HG03565 (cell line): ENCODE results near the gene FANCC.

Source experiments
- ATAC-seq: cut with Tn5 transposase; IDR thresholded peaks from one replicate; pipeline ENCODE4 v1.9.1; 2021; ENCODE audit warnings: mild to moderate bottlenecking, moderate library complexity; ENCODE audit not compliant: unreplicated experiment

The FANCC gene

DNA sequence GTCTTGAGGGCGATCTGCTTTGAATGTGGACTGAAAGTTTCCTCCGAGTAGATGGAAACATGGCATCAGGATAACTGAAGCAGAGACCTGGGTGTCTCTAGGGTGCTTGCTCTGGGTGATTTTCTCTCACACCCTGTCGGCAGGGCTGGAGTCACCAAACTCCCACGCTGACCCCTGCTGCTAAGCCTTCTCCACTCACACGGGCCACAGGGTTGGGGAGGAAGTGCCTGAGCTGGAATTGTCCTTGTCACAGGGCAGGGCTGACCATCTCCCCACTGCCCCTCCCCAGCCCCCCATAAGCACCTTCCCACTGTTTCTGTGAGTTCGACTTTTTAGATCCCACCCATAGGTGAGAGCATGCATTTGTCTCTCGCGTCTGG is 212.9 kb downstream of the FANCC start:
- ATAC-seq = no peak

DNA sequence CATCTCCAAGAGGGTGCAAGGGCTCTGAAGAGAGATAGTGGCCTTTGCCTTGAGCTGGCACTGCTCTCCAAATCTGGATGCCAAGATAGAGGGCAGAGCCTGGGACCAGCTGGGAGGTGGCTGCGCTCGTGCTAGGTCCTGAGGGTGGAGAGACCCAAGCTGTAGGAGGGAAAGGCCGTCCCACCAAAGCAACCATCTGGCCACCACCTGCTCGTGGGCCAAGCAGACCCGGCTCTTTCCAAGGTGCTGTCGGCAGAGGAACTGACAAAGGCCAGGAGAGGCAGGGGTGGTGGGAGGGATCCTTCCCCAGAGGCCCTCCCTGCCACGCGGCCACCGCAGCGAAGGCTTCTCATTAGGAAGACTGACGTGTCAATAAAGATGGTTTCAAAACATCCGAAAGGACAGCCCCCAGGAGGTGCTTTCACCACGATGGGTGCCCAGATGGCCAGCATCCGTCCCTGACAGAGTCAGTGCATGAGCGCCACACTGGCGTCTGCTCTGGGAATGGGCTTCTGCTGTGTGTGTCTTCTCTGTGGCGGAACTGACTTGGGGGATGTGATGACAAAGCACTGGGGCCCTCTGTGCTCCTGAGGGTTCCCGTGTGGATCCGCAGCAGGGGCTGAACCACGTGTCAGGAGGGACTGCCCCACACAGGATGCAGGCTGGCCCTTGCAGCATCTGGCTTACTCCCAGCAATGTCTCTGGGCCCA is 213.5 kb downstream of the FANCC start:
- no peak for ATAC-seq

DNA sequence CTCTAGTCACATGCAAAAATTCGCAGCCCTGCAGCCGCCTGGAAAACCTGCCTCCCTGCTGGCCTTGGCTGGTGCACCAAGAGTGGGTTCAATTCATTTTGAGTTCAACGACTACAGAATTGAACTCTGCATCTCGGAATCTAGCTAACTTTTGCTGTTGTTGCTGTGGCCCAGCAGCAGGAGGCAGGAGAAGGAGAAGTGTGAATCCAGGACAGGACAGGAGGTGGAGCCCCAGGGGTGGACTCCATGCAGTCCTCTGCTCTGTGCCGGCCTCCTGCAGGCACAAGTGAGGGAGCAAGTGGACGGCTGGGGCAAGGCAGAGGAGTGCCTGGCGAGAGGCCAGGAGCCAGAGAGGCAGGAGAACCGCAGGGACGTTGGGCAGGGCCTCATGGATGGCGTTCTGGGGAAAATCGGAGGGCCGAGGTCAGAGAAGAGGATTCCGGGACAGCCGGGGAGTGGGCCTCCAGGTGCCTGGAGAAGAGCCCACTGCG is 214.2 kb downstream of the FANCC start:
- no peak for ATAC-seq

- ATAC-seq = no peak
These were observed 214.9 kb downstream of the FANCC start for GRCh38 chr9:95102572-95102971.

- no peak for ATAC-seq
These were observed 215.5 kb downstream of the FANCC start for GRCh38 chr9:95102001-95102433.

DNA sequence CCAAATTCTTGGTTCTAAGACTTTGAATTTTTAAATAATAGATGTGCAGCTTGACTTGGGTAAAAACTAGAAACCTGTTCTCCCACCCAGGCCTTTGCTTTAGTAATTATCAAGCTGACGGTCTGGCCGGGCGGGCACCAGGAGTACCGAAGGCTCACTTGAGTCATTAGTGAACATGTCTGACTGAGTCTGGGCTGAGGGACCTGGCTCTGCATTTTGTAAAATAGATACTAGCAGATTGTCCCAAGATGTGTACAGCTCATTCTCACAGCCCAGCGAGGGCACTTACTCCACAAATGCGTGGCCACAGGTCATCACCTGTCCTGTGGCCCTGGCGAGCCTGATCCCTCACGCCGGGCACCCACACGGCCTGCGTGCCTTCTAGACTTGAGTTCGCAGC is 216.2 kb downstream of the FANCC start:
- no peak for ATAC-seq

DNA sequence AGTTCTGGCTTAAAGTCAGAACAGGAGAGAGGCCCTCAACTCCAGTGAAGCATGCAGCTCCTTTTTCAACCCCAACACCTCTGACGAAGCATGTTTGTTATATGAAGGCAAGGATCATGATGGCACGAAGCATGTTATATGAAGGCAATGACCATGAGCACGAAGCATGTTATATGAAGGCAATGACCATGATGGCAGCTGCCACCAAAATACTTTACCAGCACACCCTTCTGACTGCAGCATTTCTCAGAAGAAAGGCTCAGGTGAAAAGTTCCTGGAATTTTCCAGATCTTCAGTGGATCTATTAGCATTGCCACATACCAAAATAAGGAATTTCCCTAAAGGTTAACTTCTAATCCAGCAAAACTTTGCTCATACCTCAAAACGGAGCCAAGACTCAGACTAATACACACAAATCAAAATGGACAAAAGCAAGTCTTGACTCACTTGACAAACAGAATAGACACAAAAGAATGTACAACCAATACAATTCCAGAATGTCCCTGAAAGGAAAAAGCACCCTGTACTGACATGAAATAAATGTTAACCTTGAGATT is 217.4 kb downstream of the FANCC start:
- ATAC-seq = no peak

DNA sequence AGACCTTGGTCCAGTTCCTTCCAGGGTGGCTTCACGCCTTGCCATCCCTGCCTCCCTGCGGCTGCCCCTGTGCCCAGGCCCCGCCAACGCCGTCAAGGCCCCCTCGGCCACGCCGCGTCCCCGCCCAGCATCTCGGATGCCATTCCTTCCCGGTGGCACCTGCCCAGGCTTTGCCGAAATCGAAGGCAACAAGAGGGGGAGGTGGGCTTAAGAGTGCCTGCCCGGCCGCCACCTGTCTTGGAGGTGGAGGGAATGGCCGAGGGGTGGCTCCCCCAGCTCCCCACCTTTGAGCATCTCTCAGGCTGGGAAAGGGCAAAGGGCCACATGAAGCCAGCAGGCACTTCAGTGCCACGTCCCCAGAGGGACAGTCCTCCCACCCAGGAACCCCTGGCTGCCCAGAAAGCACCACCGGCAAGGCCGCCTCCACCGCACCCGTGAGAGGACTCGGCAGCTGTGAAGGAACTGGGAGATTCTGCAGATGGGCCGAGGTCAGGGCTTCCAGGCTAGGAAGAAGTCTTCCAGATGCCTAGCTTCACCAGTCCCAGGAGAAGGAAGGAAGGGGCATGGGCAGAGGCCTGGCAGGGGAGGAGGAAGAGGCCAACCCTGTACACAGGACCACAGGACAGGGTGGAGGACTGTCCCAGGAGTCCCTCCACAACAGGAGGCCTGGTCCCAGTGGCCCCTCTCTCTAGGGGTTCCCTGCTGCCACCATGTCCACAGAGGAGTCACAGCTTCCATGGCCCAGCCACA is 218.0 kb downstream of the FANCC start:
- no peak for ATAC-seq

DNA sequence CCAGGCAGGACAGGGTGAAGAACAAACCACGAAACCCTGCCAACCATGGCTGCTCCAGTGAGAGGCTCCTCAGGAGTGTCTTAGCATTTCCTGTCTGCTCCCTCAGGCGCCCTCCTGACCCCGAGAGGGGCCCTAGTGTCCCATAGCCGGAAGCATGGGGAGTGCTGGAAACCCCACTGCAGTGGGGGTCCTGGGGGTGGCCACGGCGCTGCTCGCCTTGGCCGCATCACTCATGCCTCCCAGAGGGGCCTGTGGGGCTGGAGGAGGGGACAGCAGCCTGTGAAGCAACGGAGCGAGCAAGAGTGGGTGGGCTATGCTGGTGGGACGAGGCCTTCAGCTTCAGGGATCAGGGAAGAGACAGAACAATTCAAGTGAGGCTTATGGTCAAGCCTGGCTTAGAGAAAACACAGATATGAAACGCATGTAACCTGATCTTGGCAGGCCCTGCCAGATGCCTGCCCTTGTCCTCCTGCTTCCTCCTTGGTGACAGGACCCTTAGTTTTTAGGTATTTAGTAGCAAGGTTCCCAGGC is 219.1 kb downstream of the FANCC start:
- no peak for ATAC-seq

- ATAC-seq = no peak
These were observed 220.2 kb downstream of the FANCC start for GRCh38 chr9:95097279-95097678.

GRCh38 chr9:95096807-95097206 is 220.7 kb downstream of the FANCC start:
- ATAC-seq = no peak

DNA sequence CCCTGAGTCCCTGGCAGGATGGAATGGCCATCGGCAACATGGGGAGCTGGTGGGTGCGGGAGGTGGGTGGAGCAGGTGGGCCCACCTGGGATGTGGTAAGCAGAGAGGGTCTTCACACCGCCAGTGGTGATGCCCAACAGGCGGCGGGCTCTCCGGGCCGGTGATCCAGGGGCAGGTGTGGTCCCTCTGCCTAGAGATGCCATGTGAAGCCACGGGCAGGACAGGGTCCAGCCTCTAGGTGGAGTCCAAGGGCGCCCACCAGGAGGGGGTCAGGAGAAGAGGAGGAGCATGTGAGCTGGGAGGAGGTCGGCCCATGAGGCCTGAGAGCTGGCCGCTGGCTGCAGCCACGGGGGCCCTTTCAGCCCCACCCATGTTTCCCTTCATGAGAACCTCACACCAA is 221.1 kb downstream of the FANCC start:
- ATAC-seq = no peak

DNA sequence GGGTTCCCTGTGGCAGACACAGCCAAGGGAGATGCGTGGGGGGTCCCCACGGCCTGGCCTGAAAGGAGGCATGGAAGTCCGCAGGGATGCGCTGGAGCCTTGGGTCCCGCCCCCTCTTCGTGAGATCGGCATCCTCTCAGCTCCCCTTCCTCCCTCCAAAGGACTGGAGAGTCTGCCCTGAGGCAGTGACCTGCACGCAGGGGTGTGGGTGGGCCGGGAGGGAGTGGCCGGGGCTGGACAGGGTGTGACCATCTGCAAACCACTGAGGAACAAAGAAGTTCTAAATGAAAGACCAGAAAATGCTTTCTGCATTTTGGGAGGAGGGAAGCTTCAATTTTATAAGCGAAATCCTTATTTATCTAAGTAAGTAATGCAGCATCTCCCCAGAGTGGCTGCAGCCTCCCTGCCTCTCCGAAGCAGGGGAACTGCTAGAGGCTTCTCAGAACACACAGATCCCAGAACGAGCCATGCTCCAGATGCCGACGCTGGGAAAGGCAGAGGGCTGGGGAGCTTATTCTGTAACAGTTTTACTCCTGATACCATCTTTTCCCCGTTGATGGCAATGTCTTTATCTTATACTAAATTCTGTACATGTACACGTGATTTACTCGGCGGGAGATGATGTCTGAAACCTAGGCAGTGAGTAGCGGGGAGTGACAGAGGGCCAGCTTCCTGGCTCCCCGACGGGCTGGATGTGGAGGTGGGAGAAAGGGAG is 221.7 kb downstream of the FANCC start:
- ATAC-seq = no peak

- no peak for ATAC-seq
These were observed 223.5 kb downstream of the FANCC start for GRCh38 chr9:95094002-95094401.

- no peak for ATAC-seq
These were observed 223.9 kb downstream of the FANCC start for GRCh38 chr9:95093586-95093985.

DNA sequence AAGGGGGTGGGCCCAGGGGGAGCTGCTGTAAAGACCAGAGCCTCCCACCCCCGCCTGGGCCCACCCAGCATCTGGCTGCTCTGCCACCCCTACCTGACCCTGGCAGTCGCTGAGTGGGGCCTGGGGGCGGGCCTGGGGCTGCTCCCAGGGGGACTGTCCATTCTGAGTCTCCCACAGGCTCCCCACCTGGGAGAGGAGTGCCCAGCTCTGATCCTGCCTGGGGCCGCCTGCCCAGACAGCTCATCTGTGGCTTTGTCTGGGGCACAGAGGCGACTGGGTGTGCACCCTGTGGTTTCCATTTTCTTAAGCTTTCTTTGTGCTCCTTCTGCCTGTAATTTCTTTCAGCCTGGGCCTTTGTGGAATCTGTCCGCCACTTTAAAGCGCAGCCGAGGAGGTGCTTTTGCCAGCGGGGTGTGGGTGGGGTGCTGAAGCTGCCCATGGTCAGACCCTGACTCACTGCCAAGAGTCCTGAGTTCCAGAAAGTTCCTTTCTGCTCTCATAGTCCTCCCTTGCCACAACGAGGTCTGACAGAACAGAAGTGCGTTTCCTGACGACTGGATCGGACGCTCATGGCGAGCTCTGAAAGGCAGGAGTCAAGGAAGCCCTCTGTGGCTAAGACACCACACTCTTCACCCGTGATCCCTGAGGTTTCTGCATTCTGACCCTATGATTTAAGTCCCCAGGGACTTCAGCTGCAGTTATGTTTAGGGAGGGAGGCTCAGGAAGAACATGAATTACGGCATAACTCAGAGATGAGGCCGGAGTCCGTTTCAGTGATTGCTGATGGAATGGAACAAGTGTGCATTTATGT is 225.0 kb downstream of the FANCC start:
- no peak for ATAC-seq

GRCh38 chr9:95091601-95092261 is 225.8 kb downstream of the FANCC start:
- ATAC-seq = no peak

GRCh38 chr9:95090871-95091577 is 226.5 kb downstream of the FANCC start:
- ATAC-seq = no peak
